Measurements from ENCODE around the gene SPATA31D1.
"Not testable (repeated sequence)": the region's sequence is repeated elsewhere in the genome, so short reads cannot be mapped to it uniquely, and the experiment has no call there.

SPATA31D1 gene

DNA sequence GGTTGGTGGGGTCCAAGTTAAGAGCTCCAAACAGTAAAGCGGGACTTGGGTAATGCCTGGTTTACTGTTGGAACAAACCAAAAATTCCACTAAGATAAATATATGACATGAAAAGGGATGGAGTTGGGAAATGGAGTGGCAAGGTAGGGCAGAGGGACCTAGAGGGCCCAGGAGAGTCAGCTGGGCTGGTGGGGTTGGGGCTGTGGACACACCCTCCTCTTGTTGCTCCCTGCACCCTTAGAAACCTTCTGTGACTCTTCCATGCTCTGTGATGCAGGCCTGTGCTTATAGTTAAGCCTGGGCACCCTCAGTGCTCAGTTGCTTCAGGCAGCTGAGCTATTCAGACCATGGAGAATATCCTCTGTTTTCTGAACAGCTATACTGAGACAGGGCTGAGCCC lies at the start of gene SPATA31D1:
TSS of gene SPATA31D1 (plus strand) at position 301 of the 400 bp plus-strand sequence. CDS start at position 348, 47 bp downstream.
- not testable (repeated sequence) for H3K27me3 Mint-ChIP-seq (ENCODE audit: low read depth); H3K9me3 Mint-ChIP-seq; H3K27ac Mint-ChIP-seq; H3K36me3 Mint-ChIP-seq (ENCODE audit: low read depth); H3K4me3 Mint-ChIP-seq; H3K4me1 Mint-ChIP-seq

DNA sequence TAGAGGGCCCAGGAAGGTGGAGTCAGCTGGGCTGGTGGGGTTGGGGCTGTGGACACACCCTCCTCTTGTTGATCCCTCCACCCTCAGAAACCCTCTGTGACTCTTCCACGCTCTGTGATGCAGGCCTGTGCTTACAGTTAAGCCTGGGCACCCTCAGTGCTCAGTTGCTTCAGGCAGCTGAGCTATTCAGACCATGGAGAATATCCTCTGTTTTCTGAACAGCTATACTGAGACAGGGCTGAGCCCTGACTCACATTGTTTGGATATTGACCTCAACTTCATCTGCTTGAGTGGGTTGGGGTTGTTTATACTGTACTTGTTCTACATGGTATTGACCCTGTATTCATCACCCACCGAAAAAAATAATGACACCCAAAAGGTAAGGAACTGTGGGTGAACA lies 45.2 kb upstream of the SPATA31D1 start, which contains the start of gene SPATA31D3:
TSS of gene SPATA31D3 (plus strand) at position 108 of the 400 bp plus-strand sequence. CDS start at position 194, 86 bp downstream.
- not testable (repeated sequence) for H3K27me3 Mint-ChIP-seq (ENCODE audit: low read depth); H3K4me3 Mint-ChIP-seq; H3K27ac Mint-ChIP-seq; H3K36me3 Mint-ChIP-seq (ENCODE audit: low read depth); H3K4me1 Mint-ChIP-seq; H3K9me3 Mint-ChIP-seq

DNA sequence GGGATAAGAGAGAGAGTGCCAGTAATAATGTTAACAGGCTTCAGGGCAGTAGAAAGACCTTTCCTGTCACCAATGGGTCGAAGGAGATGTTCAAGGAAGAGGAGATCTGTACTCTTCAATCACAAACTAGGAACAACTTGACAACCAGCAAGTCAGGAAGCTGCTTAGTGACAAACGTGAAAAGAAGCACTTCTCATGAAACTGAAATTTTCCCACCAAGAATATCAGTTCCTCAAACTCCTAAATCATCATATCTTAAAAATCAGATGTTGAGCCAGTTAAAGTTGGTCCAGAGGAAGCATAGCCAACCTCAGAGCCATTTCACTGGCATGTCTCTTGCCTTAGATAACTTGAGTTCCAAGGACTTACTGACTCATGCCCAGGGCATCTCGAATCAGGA lies 39.9 kb upstream of the SPATA31D1 start:
- not testable (repeated sequence) for H3K9me3 Mint-ChIP-seq; H3K27ac Mint-ChIP-seq; H3K4me1 Mint-ChIP-seq; H3K4me3 Mint-ChIP-seq; H3K36me3 Mint-ChIP-seq (ENCODE audit: low read depth); H3K27me3 Mint-ChIP-seq (ENCODE audit: low read depth)

DNA sequence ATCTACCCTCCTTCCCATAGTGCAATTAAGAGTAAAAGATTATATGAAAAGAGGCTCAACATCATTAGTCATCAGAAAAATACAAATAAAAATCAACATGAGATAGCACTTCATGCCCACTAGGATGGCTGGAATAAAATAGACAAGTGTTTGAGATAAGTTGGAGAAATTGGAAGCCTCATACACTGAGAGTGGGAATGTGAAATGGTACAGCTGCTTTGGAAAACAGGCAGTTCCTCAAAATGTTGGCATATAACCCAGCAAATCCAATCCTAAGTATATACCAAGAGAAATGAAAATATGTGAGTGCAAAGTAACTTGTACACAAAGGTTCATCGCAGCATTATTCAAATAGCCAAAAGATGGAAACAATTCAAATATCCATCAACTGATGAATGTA lies 35.5 kb upstream of the SPATA31D1 start:
- TF ChIP-seq, protein P1, sequence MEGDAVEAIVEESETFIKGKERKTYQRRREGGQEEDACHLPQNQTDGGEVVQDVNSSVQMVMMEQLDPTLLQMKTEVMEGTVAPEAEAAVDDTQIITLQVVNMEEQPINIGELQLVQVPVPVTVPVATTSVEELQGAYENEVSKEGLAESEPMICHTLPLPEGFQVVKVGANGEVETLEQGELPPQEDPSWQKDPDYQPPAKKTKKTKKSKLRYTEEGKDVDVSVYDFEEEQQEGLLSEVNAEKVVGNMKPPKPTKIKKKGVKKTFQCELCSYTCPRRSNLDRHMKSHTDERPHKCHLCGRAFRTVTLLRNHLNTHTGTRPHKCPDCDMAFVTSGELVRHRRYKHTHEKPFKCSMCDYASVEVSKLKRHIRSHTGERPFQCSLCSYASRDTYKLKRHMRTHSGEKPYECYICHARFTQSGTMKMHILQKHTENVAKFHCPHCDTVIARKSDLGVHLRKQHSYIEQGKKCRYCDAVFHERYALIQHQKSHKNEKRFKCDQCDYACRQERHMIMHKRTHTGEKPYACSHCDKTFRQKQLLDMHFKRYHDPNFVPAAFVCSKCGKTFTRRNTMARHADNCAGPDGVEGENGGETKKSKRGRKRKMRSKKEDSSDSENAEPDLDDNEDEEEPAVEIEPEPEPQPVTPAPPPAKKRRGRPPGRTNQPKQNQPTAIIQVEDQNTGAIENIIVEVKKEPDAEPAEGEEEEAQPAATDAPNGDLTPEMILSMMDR (IDR thresholded peaks at IDR 0.05; ENCODE audit: unreplicated experiment in 3 of 3), result no peak
- H3K36me3 Mint-ChIP-seq (ENCODE audit: low read depth), result peaks cover 18% of the 10 kb centered on the region
- H3K4me3 Mint-ChIP-seq, result no peak overlapping the region
- no peaks in the 10 kb centered on the region for H3K27me3 Mint-ChIP-seq (ENCODE audit: low read depth)
- H3K27ac Mint-ChIP-seq, result no peak overlapping the region
- no peaks in the 10 kb centered on the region for H3K4me1 Mint-ChIP-seq
- H3K9me3 Mint-ChIP-seq, result peaks cover 34% of the 10 kb centered on the region

DNA sequence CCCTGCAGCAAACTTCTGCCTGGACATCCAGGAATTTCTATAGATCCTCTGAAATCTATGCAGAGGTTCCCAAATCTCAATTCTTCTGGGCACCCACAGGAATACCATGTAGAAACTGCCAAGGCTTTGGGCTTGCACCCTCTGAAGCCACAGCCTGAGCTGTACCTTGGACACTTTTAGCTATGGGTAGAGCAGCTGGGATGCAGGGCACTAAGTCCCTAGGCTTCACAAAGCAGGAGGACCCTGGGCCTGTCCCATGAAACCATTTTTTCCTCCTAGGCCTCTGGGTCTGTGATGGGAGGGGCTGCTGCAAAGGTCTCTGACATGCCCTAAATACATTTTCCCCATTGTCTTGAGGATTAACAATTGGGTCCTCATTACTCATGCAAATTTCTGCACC lies 32.9 kb upstream of the SPATA31D1 start:
- peaks cover 34% of the 10 kb centered on the region for H3K9me3 Mint-ChIP-seq
- H3K27ac Mint-ChIP-seq, result no peak overlapping the region
- TF ChIP-seq, protein P1 (IDR thresholded peaks at IDR 0.05; ENCODE audit: unreplicated experiment in 3 of 3), result no peak
- H3K4me1 Mint-ChIP-seq, result no peaks in the 10 kb centered on the region
- no peaks in the 10 kb centered on the region for H3K27me3 Mint-ChIP-seq (ENCODE audit: low read depth)
- peaks cover 18% of the 10 kb centered on the region for H3K36me3 Mint-ChIP-seq (ENCODE audit: low read depth)
- no peak overlapping the region for H3K4me3 Mint-ChIP-seq

DNA sequence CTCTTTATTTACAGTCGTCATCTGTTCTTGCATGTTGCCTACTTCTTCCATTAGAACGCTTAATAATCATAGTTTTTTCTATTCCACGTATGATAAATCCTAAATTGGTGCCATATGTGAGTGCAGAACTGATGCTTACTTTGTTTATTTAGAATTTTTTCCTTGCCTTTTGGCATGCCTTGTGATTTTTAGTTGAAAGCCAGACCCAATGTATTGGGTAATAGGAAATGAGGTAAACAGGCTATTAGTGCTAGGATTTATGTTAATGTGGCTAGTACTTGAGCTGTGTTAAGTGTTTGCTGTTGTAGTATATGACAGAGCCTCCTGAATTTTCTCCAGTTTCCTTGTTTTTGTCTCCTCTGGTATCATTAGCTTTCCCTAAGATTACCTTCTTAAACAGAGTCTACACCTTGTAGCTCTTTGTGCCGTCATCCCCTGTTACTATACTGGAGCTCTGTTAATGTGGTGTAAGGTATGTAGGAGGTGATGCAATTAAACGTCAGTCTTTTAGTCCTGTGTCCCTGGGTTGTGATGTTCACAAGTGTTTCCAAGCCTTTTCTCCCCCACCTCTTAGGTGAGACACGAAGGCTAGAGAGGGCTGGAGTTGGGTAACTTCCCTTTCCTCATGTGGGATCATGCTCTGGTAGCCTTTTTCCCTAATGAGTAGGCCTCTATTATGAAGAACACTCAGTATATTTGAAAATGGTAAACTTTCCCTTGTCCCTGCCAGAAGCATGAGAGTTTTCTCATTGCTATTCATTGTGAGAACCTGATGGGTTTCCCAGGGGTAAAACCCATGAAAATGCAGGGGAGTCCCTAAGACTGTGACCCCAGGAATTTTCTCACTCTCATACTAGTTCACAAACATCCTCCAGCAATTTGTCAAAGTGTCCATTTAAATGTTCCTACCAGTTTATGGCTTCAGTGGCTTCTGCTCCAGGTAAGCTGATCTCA lies 24.1 kb upstream of the SPATA31D1 start:
- H3K36me3 Mint-ChIP-seq (ENCODE audit: low read depth), result no peaks in the 10 kb centered on the region
- H3K4me1 Mint-ChIP-seq, result no peaks in the 10 kb centered on the region
- H3K4me3 Mint-ChIP-seq, result no peak overlapping the region
- H3K9me3 Mint-ChIP-seq, result peaks cover 13% of the 10 kb centered on the region
- peaks cover 6% of the 10 kb centered on the region for H3K27me3 Mint-ChIP-seq (ENCODE audit: low read depth)
- no peak overlapping the region for H3K27ac Mint-ChIP-seq
- TF ChIP-seq, protein P1 (IDR thresholded peaks at IDR 0.05; ENCODE audit: unreplicated experiment in 3 of 3), result no peak

DNA sequence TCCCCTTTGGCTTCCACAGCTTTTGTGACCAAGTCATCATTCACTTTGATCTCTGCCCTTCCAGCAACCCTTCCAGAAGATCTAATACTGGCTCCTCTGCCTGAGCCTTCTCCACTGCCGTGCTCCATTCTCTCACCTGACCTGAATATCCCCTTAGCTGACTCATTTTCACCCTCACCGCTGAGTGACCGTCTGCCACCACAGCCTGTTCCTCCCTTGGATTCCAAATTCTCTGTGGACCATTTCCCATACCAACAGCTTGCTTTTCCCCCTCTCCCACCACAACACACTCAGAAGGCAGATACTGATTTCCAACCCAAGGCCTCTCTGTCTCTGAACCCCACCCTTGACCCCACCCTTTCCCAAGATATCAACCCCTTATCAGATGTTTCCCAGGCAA lies 20.5 kb upstream of the SPATA31D1 start:
- Mint-ChIP-seq H3K4me3 (no peak overlapping the region), H3K27ac (no peak overlapping the region), H3K4me1 (no peaks in the 10 kb centered on the region), H3K27me3 (ENCODE audit: low read depth) (peaks cover 6% of the 10 kb centered on the region), H3K9me3 (peaks cover 13% of the 10 kb centered on the region), H3K36me3 (ENCODE audit: low read depth) (no peaks in the 10 kb centered on the region)
- TF ChIP-seq, protein P1 (IDR thresholded peaks at IDR 0.05; ENCODE audit: unreplicated experiment in 3 of 3), result no peak
